Hepatocyte (in vitro differentiated cells): ENCODE measurements around the gene ZSCAN20. TPM values are rescaled to one million over a fixed set of nuclear protein-coding genes. Genes with fewer than 3 reads are reported as not detected.

Experiments
- DNase-seq: peaks from one replicate; pipeline ENCODE4 v3.0.0-alpha.2; 2016; ENCODE audit warnings: low spot score
- H2AFZ ChIP-seq: fragments of 200-600 bp; sonication (generic); 2 replicates; pipeline ENCODE4 v1.6.0; 2016; ENCODE audit warnings: antibody characterized with exemption, mild to moderate bottlenecking
- H3K27ac ChIP-seq: fragments of 200-600 bp; sonication (generic); 2 replicates; pipeline ENCODE4 v1.5.1; 2016; ENCODE audit warnings: mild to moderate bottlenecking
- H3K27me3 ChIP-seq: fragments of 200-600 bp; sonication (generic); 2 replicates; pipeline ENCODE4 v1.6.1; 2016
- H3K36me3 ChIP-seq: fragments of 200-600 bp; sonication (generic); replicated peaks from 2 replicates; pipeline ENCODE4 v1.5.1; 2016; ENCODE audit warnings: low read depth; ENCODE audit not compliant: insufficient read depth
- H3K4me1 ChIP-seq: fragments of 200-600 bp; sonication (generic); 2 replicates; pipeline ENCODE4 v1.5.1; 2016; ENCODE audit warnings: mild to moderate bottlenecking, moderate library complexity; ENCODE audit not compliant: insufficient read depth
- H3K4me2 ChIP-seq: fragments of 200-600 bp; sonication (generic); 2 replicates; pipeline ENCODE4 v1.6.0; 2016
- H3K4me3 ChIP-seq: fragments of 200-600 bp; sonication (generic); 2 replicates; pipeline ENCODE4 v1.5.1; 2016; ENCODE audit warnings: mild to moderate bottlenecking
- H3K79me2 ChIP-seq: fragments of 200-600 bp; sonication (generic); 2 replicates; pipeline ENCODE4 v1.6.0; 2017; ENCODE audit warnings: mild to moderate bottlenecking
- H3K9me2 ChIP-seq: fragments of 200-600 bp; sonication (generic); replicated peaks from 2 replicates; pipeline ENCODE4 v1.6.0; 2017; ENCODE audit warnings: mild to moderate bottlenecking; ENCODE audit not compliant: insufficient read depth
- H3K9me3 ChIP-seq: fragments of 200-600 bp; sonication (generic); 2 replicates; pipeline ENCODE4 v1.5.1; 2016; ENCODE audit warnings: low read depth, mild to moderate bottlenecking
- H4K20me1 ChIP-seq: fragments of 200-600 bp; sonication (generic); 2 replicates; pipeline ENCODE4 v1.6.0; 2016; ENCODE audit warnings: mild to moderate bottlenecking; ENCODE audit not compliant: insufficient read depth, poor library complexity, severe bottlenecking
- CTCF ChIP-seq: fragments of 200-600 bp; sonication (generic); IDR thresholded peaks from 2 replicates; pipeline ENCODE4 v1.5.1; 2016; ENCODE audit warnings: antibody characterized with exemption, mild to moderate bottlenecking; ENCODE audit not compliant: poor library complexity
- EZH2 ChIP-seq: fragments of 200-600 bp; sonication (generic); IDR thresholded peaks from 2 replicates; pipeline ENCODE4 v1.6.1; 2016; ENCODE audit warnings: antibody characterized with exemption, mild to moderate bottlenecking, borderline replicate concordance
- EZH2phosphoT487 ChIP-seq: fragments of 200-600 bp; sonication (generic); IDR thresholded peaks from one replicate; pipeline ENCODE4 v1.6.1; 2018; ENCODE audit warnings: antibody characterized with exemption, mild to moderate bottlenecking, low read depth, moderate library complexity; ENCODE audit not compliant: unreplicated experiment, severe bottlenecking
- WGBS: methylation state at CpG from one replicate; pipeline ENCODE4 v1.1.6; 2016; ENCODE audit warnings: low lambda C conversion rate; ENCODE audit errors: missing lambda C conversion rate; 5-methylcytosine and 5-hydroxymethylcytosine counted together
- polyA plus RNA-seq: library from polyadenylated mRNA; unstranded; fragments of >200 nt; fragmentation: Nextera tagmentation; extraction: Ambion mirVana; gene quantifications from 2 replicates; pipeline ENCODE4 v1.2.1, GENCODE V29; 2016
- total RNA-seq: library from RNA; depleted of rRNA; stranded (reverse); fragments of >200 nt; gene quantifications from 2 replicates; pipeline ENCODE4 v1.2.3, GENCODE V29; 2014

The ZSCAN20 gene
- total and polyA plus RNA-seq, 2 experiments from 2014 or later, result 0.98 to 6.8 TPM

- Histone ChIP-seq H3K4me1 (no peaks in the 10 kb centered on the region), H2AFZ (no peak overlapping the region), H3K4me2 (no peak overlapping the region), H3K4me3 (no peak overlapping the region), H3K36me3 (no peaks in the 10 kb centered on the region), H3K9me2 (no peaks in the 10 kb centered on the region), H3K9me3 (no peaks in the 10 kb centered on the region), H4K20me1 (no peaks in the 10 kb centered on the region), H3K27ac (no peak overlapping the region), H3K27me3 (no peaks in the 10 kb centered on the region), H3K79me2 (no peaks in the 10 kb centered on the region)
- WGBS, result 95% methylated on average over 2 of the region's 2 CpGs
- no peak for DNase-seq
- no peak for TF ChIP-seq CTCF
- TF ChIP-seq EZH2phosphoT487, result no peak
- no peak for TF ChIP-seq EZH2
Observed at GRCh38 chr1:33465316-33465715, 7.1 kb upstream of the ZSCAN20 start.

DNA sequence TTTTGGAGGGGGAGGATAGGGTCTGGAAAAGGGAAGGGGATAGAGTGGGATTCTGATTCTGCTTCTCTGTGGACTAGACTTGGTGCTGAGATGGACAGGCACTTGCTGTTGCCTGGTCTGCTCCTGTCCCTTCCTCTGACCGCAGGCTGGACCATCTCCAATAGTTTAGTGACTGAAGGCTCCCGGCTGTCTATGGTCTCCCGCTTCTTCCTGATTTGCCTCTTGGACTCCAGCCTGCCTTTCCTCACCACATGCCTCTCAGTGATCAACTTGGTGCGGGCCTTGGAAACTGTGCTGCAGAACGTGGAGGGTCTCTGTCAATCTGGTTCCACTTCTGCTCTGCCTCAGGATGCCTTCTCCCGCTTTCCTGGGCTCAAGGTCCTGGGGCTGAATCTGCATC, 6.3 kb upstream of the ZSCAN20 start:
- no peak for DNase-seq

DNA sequence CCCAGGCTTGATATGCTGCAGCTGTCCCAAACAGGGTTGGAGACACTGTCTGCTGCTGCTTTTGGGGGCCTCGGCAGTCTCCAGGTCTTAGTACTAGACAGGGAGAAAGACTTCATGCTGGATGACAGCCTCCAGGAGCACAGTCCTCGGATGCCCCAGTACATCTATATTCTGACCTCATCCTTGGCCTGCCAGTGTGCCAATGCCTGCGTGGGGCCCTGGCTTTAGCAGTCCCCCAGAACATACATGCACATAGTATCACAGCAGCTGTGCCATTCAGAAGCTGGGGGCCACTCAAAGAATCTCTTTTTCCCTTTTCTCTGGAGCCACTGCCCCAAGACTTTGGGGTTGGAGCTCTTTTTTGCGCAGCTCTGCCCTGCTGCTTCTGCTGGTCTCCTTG, 4.4 kb upstream of the ZSCAN20 start:
- Histone ChIP-seq H2AFZ (no peak overlapping the region), H3K4me3 (no peak overlapping the region), H3K4me2 (no peak overlapping the region), H3K79me2 (peaks cover 2% of the 10 kb centered on the region), H3K9me3 (no peaks in the 10 kb centered on the region), H3K27me3 (no peaks in the 10 kb centered on the region), H3K9me2 (no peaks in the 10 kb centered on the region), H4K20me1 (no peaks in the 10 kb centered on the region), H3K27ac (no peak overlapping the region), H3K4me1 (peaks cover under 1% of the 10 kb centered on the region), H3K36me3 (no peaks in the 10 kb centered on the region)
- no peak for TF ChIP-seq EZH2
- no peak for TF ChIP-seq CTCF
- TF ChIP-seq EZH2phosphoT487, result no peak
- no peak for DNase-seq
- 96% methylated on average over 4 of the region's 4 CpGs for WGBS

More for the DNA sequence above, 6.3 kb upstream of the ZSCAN20 start:
- Histone ChIP-seq H3K27me3 (no peaks in the 10 kb centered on the region), H2AFZ (no peak overlapping the region), H3K27ac (no peak overlapping the region), H3K4me2 (no peak overlapping the region), H3K36me3 (no peaks in the 10 kb centered on the region), H3K79me2 (no peaks in the 10 kb centered on the region), H3K9me3 (no peaks in the 10 kb centered on the region), H3K4me3 (no peak overlapping the region), H4K20me1 (no peaks in the 10 kb centered on the region), H3K4me1 (no peaks in the 10 kb centered on the region), H3K9me2 (no peaks in the 10 kb centered on the region)
- WGBS, result 91% methylated on average over 6 of the region's 6 CpGs
- TF ChIP-seq CTCF (no peak), EZH2phosphoT487 (no peak), EZH2 (no peak)

GRCh38 chr1:33468531-33468930, 3.9 kb upstream of the ZSCAN20 start:
- TF ChIP-seq EZH2 (no peak), EZH2phosphoT487 (no peak), CTCF (no peak)
- Histone ChIP-seq H3K9me3 (no peaks in the 10 kb centered on the region), H4K20me1 (no peaks in the 10 kb centered on the region), H3K4me2 (no peak overlapping the region), H3K79me2 (peaks cover 7% of the 10 kb centered on the region), H3K4me3 (no peak overlapping the region), H3K9me2 (no peaks in the 10 kb centered on the region), H3K27me3 (no peaks in the 10 kb centered on the region), H2AFZ (no peak overlapping the region), H3K36me3 (no peaks in the 10 kb centered on the region), H3K4me1 (peaks cover 6% of the 10 kb centered on the region), H3K27ac (no peak overlapping the region)
- DNase-seq, result no peak
- WGBS, result 88% methylated on average over 4 of the region's 4 CpGs
